GM18498 (cell line): ENCODE data around the gene G6PD.
"Not testable (repeated sequence)": the region's sequence is repeated elsewhere in the genome, so short reads cannot be mapped to it uniquely, and the experiment has no call there.

Experiments
- ATAC-seq: cut with Tn5 transposase; IDR thresholded peaks from one replicate; pipeline ENCODE4 v1.9.1; 2021; ENCODE audit warnings: mild to moderate bottlenecking, moderate library complexity; ENCODE audit not compliant: unreplicated experiment

The G6PD gene

GRCh38 chrX:154545673-154546274, 872 bp downstream of the G6PD start:
- no peak for ATAC-seq

GRCh38 chrX:154542723-154543424, 3.8 kb downstream of the G6PD start:
- no peak for ATAC-seq

- no peak for ATAC-seq
Measured at GRCh38 chrX:154541896-154542722, 4.5 kb downstream of the G6PD start.

DNA sequence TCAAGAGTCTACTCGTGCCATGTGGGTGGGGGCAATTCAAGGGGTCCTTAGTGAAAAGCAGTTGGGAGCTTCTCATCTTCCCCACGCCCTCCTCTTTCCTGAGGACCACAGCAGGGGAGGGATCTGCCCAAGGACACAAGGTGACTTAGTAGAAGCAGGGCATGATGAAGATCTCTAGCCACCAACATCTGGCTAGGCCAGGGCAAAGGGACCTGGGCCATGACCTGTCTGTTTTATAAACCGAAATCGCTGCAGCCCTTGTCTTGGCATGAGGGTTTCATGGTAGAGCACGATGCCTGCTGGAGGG, 5.1 kb downstream of the G6PD start:
- no peak for ATAC-seq

DNA sequence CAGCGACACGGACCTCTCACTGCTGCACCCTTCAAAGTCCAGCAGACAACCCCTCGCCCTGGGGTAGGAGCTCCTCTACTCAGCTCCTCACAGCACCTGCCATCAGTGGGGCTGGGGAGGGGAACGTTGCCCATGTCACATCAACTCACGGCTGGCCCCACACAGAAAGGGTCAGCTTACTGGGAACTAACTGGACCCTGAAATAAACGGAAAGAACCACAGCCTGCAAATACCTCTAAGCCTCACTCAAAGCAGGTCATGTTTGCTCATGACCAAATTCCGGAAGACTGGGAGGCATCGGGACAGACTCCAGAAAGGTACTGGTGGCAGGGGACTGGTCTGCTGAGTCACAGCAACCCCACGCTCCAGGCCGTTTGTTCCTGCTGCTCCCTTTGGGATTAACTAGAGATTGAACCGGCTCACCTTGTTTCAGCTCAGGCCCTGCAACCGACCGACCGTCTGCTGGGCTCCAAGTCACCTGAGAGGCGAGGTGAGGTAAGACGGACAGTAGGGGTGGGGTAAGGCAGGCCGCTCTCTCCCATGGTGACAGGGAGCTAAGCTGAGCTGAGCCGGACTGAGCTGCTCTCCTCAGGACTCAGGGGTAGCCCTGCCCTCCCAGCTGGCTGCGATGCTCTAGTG, 5.6 kb downstream of the G6PD start:
- ATAC-seq = no peak

DNA sequence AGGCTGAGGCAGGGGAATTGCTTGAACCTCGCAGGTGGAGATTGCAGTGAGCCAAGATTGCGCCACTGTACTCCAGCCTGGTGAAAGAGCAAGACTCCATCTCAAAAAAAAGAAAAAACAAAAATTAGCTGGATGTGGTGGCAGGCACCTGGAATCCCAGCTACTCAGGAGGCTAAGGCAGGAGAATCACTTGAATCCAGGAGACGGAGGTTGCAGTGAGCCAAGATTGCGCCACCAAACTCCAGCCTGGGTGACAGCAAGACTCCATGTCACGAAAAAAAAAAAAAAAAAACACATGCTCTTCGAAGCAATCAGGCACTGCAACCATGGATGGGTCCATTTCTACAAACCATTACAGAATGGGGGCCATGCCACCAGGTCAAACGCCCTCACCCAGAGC, 6.3 kb downstream of the G6PD start:
- not testable (repeated sequence) for ATAC-seq

- no peak for ATAC-seq
Measured at GRCh38 chrX:154539077-154539476, 7.6 kb downstream of the G6PD start.

DNA sequence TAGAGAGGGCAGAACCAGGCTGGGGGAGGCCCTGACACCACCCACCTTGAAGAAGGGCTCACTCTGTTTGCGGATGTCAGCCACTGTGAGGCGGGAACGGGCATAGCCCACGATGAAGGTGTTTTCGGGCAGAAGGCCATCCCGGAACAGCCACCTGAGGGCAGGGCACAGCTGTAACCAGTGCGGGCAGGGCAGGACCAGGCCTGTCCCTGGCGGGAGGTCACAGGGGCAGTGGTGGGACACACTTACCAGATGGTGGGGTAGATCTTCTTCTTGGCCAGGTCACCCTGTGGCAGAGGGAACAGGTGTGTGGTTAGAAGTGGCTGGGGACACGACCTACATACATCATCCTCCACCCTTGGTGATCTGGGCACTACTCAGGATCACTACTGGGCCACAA, 10.8 kb downstream of the G6PD start:
- no peak for ATAC-seq

DNA sequence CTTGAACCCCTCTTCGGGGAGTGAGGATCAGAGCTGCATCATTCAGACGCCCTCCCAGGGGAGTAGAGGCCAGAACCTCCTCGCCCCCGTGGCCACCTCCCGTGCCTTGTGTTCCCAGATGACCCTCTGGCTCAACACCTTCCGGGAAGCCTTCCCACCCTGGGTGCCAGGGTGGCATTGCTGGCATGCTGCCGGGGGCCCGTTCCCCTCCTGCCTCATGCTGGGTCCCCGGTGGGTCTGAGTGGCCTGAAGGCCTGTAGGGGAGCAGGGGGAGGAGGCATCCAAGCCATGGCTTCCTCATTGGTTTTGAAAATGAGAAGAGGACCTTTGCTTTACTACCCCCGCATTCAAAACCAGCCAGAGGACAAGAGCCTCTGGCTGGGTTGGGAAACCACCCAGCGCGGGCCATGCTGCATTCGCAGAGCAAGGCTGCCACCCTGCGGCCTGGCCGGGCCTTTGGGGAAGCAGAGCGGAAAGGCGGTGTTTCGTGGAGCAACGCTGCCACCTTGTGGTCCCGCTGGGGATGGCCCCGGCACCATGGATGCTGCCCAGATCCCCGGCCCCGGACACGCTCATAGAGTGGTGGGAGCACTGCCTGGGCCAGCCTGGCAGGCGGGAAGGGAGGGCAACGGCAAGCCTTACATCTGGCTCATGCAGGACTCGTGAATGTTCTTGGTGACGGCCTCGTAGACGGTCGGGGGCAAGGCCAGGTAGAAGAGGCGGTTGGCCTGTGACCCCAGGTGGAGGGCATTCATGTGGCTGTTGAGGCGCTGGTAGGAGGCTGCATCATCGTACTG, 11.9 kb downstream of the G6PD start:
- ATAC-seq = peak; percentile 87

- ATAC-seq = no peak
Measured at GRCh38 chrX:154532690-154533089, 14.0 kb downstream of the G6PD start.

DNA sequence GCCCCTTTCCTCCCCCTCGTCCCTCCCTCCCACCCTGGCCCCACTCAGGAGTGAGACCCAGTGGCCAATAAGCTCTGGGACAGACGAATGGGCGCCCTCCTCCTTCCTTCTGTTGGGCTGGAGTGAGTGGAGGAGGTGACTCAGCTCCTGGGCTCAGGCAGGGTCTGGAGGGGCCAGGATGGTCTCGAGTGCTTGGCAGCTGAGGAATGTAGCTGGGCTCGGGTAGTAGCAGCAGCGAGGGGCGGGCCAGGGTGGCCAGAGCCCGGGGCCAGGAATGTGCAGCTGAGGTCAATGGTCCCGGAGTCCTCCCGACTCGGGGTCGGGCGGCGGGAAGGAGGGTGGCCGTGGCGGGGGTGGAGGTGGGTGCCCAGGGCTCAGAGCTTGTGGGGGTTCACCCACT, 15.0 kb downstream of the G6PD start:
- no peak for ATAC-seq

GRCh38 chrX:154530286-154530685, 16.4 kb downstream of the G6PD start:
- ATAC-seq = no peak

- no peak for ATAC-seq
Measured at GRCh38 chrX:154529206-154529612, 17.4 kb downstream of the G6PD start.

- ATAC-seq = peak; percentile 81
Measured at GRCh38 chrX:154526901-154527675, 19.6 kb downstream of the G6PD start.

- no peak for ATAC-seq
Measured at GRCh38 chrX:154525606-154526490, 20.8 kb downstream of the G6PD start.

- ATAC-seq = no peak
Measured at GRCh38 chrX:154519389-154519788, 27.3 kb downstream of the G6PD start.

DNA sequence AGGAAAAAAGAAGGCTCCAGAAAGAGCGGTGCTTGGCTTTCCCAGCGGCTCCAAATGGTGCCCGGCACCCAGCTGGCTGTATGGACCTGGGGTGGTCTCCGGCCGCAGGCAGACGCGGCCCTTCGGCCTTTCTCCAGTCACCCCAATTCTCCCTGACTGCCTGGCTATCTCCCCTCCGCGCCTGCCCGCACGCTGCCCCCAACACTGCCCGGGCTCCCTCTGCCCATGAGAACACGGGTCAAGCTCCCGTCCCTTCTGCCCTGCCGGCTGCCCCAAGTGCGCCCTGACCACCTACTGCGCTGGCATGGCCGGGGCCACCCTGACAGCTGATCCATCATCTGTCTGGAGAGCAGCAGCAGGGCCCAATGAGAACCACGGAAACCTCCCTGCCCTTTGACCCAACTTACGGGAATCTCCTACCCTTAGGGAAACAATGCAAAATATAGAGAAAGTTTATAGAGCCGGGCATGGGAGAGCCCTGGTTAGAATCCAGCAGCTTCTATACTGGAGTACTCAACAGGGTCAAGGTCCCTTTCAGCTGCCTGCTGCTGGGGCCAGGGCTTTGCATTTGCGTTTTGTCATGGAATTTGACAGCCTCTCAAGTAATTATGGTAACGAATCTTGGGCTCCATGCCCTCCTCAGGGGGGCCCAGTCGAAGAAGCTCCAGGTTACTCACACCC, 29.4 kb downstream of the G6PD start:
- no peak for ATAC-seq

DNA sequence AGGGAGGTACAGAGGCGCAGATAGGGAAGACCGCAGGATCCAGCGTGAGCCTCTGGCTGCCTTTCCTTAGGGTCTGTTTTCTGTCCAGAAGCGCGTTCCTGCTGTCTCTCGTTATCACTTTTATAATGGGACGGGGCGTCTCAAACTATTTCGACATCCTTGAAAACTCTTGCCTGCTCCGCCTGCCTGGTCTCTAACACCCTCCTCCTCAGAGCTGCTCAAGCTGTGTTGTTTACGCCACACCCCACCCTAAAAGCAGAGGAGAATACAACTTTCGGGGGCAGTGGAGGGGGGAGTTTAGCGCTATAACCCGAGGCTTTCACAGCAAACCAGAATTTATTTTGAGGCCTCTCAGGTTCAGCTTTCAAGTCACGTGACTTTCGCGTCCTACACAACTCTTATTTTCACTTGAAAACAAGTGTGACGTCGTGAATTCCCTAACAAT, 30.0 kb downstream of the G6PD start:
- ATAC-seq = peak; percentile 3
